Caki2 (cell line): ENCODE measurements around the gene OPHN1. TPM values are rescaled to one million over a fixed set of nuclear protein-coding genes. Genes with fewer than 3 reads are reported as not detected.
"Not testable (repeated sequence)": the region's sequence is repeated elsewhere in the genome, so short reads cannot be mapped to it uniquely, and the experiment has no call there.

Source experiments
- DNase-seq: peaks from one replicate; pipeline ENCODE4 v3.0.0-alpha.2; 2015; ENCODE audit warnings: low read depth
- in situ Hi-C: cut with HindIII; loops from 2 replicates; pipeline ENCODE4 v1.10.0; 2016; ENCODE audit warnings: low sequenced_read_pairs, low pct_unique_long_range_greater_than_20kb, mixed read lengths
- total RNA-seq: library from RNA; depleted of rRNA; stranded (reverse); fragments of >200 nt; shearing (Covaris generic); gene quantifications from 2 replicates; pipeline ENCODE4 v1.2.3, GENCODE V29; 2014; ENCODE audit warnings: low replicate concordance

OPHN1 gene
- total RNA-seq, 1 experiment from 2014 or later: 2.2 TPM

- in situ Hi-C loops: no loop called here
- DNase-seq: no peak
These were observed 1.5 kb downstream of the OPHN1 start for GRCh38 chrX:68431836-68432235.

- in situ Hi-C loops: no loop called here
- DNase-seq: peak; percentile 65
These were observed 4.1 kb downstream of the OPHN1 start for GRCh38 chrX:68429216-68429615.

GRCh38 chrX:68428431-68428830, 4.9 kb downstream of the OPHN1 start:
- DNase-seq: peak; percentile 42
- in situ Hi-C loops: no loop called here

GRCh38 chrX:68424719-68425118, 8.6 kb downstream of the OPHN1 start:
- in situ Hi-C loops: no loop called here
- DNase-seq: no peak

- in situ Hi-C loops: no loop called here
- DNase-seq: no peak
These were observed 10.8 kb downstream of the OPHN1 start for GRCh38 chrX:68422478-68422877.

GRCh38 chrX:68421636-68422035, 11.7 kb downstream of the OPHN1 start:
- in situ Hi-C loops: no loop called here
- no peak for DNase-seq

- DNase-seq: no peak
- in situ Hi-C loops: no loop called here
These were observed 12.7 kb downstream of the OPHN1 start for GRCh38 chrX:68420559-68420958.

GRCh38 chrX:68419975-68420374, 13.3 kb downstream of the OPHN1 start:
- no peak for DNase-seq
- in situ Hi-C loops: no loop called here

- in situ Hi-C loops: no loop called here
- no peak for DNase-seq
These were observed 15.6 kb downstream of the OPHN1 start for GRCh38 chrX:68417651-68418050.

- in situ Hi-C loops: no loop called here
- DNase-seq: no peak
These were observed 16.7 kb downstream of the OPHN1 start for GRCh38 chrX:68416592-68416991.

- no peak for DNase-seq
- in situ Hi-C loops: no loop called here
These were observed 18.0 kb downstream of the OPHN1 start for GRCh38 chrX:68415316-68415715.

- no peak for DNase-seq
- in situ Hi-C loops: no loop called here
These were observed 20.0 kb downstream of the OPHN1 start for GRCh38 chrX:68413254-68413653.

GRCh38 chrX:68411729-68412128, 21.6 kb downstream of the OPHN1 start:
- DNase-seq: no peak
- in situ Hi-C loops: no loop called here

GRCh38 chrX:68409194-68409593, 24.1 kb downstream of the OPHN1 start:
- no peak for DNase-seq
- in situ Hi-C loops: no loop called here

GRCh38 chrX:68403522-68403921, 29.8 kb downstream of the OPHN1 start:
- no peak for DNase-seq
- in situ Hi-C loops: no loop called here

- no peak for DNase-seq
- in situ Hi-C loops: no loop called here
These were observed 30.3 kb downstream of the OPHN1 start for GRCh38 chrX:68403038-68403437.

- in situ Hi-C loops: no loop called here
- DNase-seq: no peak
These were observed 31.2 kb downstream of the OPHN1 start for GRCh38 chrX:68402094-68402493.

GRCh38 chrX:68398291-68398690, 35.0 kb downstream of the OPHN1 start:
- in situ Hi-C loops: no loop called here
- DNase-seq: no peak

GRCh38 chrX:68396953-68397352, 36.3 kb downstream of the OPHN1 start:
- DNase-seq: no peak
- in situ Hi-C loops: no loop called here

- DNase-seq, in situ Hi-C loops: not testable (repeated sequence)
These were observed 43.8 kb downstream of the OPHN1 start for GRCh38 chrX:68389419-68389960.

GRCh38 chrX:68387776-68388175, 45.5 kb downstream of the OPHN1 start:
- DNase-seq: no peak
- in situ Hi-C loops: no loop called here
